SK-MEL-5 (cell line): ENCODE measurements around the gene OR2T5. TPM values are rescaled to one million over a fixed set of nuclear protein-coding genes. Genes with fewer than 3 reads are reported as not detected.
"Not testable (repeated sequence)": the region's sequence is repeated elsewhere in the genome, so short reads cannot be mapped to it uniquely, and the experiment has no call there.

Experiments used
- DNase-seq: peaks from one replicate; pipeline ENCODE4 v3.0.0-alpha.2; 2016; ENCODE audit warnings: low read depth, low spot score
- in situ Hi-C: cut with HindIII; loops from 2 replicates; pipeline ENCODE4 v1.10.0; 2016; ENCODE audit warnings: low sequenced_read_pairs, high pct_unique_total_duplicates, low pct_unique_long_range_greater_than_20kb
- polyA plus RNA-seq, 2 experiments: library from polyadenylated mRNA; depleted of rRNA; stranded (reverse); fragments of >200 nt; gene quantifications; 2 replicates each; pipeline ENCODE4 v1.2.3, GENCODE V29; 2015
- total RNA-seq: library from RNA; depleted of rRNA; stranded (reverse); fragments of >200 nt; shearing (Covaris generic); gene quantifications from 2 replicates; pipeline ENCODE4 v1.2.3, GENCODE V29; 2014; rRNA removed

Gene OR2T5, protein sequence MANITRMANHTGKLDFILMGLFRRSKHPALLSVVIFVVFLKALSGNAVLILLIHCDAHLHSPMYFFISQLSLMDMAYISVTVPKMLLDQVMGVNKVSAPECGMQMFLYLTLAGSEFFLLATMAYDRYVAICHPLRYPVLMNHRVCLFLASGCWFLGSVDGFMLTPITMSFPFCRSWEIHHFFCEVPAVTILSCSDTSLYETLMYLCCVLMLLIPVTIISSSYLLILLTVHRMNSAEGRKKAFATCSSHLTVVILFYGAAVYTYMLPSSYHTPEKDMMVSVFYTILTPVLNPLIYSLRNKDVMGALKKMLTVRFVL
- not detected in 2 replicates for total RNA-seq
- not detected in 2 replicates for polyA plus RNA-seq (2015; cell fraction: cytosol; rRNA removed)
- polyA plus RNA-seq (2015; cell fraction: nucleus; rRNA removed): not detected in 2 replicates

DNA sequence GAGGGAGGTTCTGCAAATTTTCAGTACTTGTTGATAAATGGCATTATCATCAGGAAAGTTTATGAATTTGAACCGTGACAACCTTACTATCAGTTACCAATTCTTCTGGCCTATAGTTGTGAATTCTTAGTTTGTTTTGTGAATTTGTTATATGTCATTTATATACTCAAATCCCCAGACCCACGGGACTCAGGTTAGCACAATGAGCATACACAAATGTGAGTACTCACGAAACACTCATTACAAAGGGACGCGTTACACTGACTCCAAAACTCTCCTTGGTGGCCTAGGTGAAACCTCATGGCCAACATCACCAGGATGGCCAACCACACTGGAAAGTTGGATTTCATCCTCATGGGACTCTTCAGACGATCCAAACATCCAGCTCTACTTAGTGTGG is at the start of gene OR2T5:
Gene OR2T5, plus strand, starts transcription at position 301 of the 400 bp plus-strand sequence. Its CDS starts 0 bp downstream, at position 301.
- DNase-seq, in situ Hi-C loops: not testable (repeated sequence)

- DNase-seq, in situ Hi-C loops: not testable (repeated sequence)
Observed at GRCh38 chr1:248438668-248439067, 49.7 kb upstream of the OR2T5 start.

DNA sequence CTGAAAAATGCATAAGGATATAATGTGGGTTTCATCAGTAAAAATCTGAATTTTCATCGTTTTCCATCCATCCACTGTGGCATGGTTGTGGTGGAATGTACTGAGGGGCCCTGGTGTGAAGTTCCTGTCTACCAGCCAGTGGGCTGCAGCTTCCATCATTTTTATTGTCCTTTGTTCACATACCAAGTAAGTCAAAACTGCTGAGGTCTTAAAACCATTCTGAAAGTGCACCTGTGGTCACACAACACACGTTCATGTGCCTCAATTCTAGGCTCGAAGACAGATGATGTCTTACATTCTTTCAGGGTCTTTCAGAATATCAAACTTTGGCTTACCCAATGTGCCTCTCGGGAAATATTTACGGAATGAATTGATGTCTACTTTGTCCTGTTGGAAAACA is 49.1 kb upstream of the OR2T5 start:
- in situ Hi-C loops, DNase-seq: not testable (repeated sequence)

DNA sequence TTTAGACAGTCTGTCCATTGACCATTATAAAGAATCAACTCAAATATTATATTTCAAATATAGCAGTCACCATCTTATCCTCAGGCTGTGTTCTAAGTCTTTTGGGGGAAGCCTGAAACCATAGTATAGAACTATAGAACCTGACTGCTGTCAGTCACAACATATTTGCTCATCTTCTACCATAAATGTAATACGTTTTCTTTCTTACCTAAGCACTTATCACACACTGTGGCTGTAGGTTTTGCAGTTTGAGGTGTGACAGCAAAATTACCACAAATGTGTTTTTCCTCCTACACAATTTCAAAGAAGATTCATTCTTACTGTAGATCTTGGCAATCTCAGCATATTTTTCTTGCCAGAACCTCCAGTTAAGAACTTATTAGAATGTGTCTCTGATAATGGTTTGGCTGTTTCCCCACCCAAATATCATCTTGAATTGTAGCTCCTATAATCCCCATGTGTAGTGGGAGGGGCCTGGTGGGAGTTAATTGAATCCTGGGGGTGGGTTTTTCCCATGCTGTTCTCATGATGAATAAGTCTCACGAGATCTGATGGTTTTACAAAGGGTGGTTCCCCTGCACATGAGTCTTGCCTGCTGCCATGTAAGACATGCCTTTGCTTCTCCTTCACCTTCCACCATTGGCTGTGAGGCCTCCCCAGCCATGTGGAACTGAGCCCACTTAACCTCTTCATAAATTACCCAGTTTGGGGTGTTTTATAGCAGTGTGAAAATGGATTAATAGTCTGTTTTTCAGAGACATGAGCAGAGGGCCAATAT is 45.7 kb upstream of the OR2T5 start:
- in situ Hi-C loops, DNase-seq: not testable (repeated sequence)

DNA sequence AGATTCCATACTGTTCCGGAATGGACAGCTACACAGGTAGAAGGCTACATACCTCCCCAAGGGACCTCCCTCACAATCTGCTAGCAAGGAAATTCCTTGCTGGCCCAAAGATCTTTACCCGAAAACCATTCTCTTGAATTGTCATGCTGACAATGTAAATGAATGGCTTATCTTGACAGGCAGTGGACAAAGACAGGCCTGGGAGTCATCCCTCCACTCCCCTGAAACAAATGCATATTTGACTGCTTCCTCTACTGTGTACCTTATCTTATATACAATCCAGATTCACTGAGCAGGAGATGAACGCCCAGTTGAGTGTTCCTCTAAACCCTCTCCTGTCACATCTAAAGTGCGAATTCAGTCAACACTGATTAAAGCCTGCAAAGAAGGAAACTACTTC is 43.8 kb upstream of the OR2T5 start:
- in situ Hi-C loops, DNase-seq: not testable (repeated sequence)

DNA sequence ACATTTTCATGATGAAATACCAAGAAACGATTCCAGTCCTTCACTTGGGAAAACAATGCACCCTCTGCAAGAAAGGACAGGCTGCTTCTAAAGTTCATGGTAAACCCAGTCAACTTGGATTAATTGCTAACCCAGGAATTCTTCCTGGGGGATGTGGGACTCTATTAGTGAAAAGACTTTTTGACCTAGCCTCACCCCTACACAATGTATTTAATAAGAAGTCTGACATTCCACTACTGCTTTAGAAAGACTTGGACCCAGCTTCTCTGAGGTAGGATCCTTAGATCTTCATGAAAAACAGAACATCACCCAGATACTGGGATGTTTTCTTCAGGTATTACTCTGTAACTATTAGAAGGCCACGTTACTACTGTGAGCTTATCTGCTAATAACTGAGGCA is 43.0 kb upstream of the OR2T5 start, which contains the start of gene OR2T2:
Gene OR2T2, plus strand, starts transcription at position 239 of the 400 bp plus-strand sequence. CDS start 7,161 bp downstream, outside the sequence.
- DNase-seq, in situ Hi-C loops: not testable (repeated sequence)

DNA sequence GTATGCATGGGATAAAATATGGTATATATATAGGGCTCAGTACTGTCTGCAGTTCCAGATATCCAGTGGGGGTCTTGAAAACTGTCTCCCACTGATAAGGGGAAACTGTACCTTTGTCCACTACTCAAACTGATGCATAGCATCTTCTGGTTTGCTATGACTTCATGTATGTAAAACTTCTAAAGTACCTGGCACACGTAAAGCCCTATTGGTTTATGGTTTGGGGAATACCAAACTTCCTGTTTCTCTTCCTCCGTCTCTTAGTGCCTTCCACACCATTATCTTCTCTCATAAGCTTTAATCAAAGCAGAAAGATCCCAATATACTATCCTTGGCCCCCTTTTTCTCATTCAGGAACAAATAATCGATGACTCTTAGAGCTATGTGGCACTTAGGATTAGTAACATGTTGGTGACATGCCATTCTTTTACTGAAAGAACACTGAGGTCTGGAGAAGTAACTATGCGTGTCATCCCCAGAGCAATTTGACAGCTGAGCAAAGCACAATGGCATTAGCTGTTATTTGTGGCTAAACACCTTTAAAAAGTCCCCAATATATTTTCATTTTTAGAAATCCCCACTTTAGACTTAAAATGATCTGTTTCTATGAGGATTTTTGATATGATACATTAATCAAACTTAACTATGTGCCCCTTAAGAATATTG is 39.8 kb upstream of the OR2T5 start:
- in situ Hi-C loops, DNase-seq: not testable (repeated sequence)

GRCh38 chr1:248449821-248450465 is 38.4 kb upstream of the OR2T5 start:
- in situ Hi-C loops: not testable (repeated sequence)

DNA sequence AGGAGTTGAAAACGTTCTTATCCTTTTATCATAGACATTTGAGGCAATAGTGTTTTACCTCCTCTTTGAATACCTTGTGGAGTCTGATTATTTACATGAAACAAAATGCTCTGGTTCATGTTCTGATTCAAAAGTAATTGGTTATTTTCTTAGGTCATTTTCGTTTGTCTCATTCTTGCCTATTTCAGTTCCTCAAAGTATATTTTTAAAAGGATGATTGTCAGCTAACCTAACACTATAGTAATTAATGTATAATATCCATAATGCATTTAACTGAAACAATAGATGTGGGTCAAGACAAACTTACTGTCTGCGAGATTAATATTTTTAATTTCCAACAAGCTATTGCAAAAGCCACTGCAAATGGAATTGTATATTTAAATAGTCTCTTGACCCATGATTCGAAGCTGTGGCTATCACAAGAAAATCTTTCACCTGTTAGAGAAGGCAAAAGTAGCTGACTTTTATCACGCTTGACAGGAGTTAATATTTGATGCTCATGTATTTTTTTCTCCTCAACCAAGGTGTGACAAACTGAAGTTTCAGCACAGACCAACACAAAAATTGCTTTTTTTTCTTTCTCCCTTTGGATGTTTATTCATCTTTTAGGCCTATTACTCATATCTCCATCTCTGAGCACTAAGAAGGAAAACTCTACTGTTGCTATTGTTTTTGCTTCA is 37.8 kb upstream of the OR2T5 start:
- DNase-seq, in situ Hi-C loops: not testable (repeated sequence)

More at GRCh38 chr1:248449821-248450465, 38.4 kb upstream of the OR2T5 start:
- not testable (repeated sequence) for DNase-seq

DNA sequence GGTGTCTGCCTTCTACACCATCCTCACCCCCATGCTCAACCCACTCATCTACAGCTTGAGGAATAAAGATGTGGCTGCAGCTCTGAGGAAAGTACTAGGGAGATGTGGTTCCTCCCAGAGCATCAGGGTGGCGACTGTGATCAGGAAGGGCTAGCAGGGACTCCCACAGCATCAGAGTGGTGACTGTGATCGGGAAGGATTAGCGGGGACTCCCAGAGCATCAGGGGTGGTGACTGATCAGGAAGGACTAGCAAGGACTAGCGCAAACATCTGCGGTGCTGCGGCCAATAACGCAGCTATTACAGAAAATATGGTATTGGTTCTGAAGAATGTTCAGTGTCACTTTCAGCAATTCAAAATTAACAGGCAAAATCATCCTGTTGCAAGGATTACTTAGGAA is 34.8 kb upstream of the OR2T5 start:
- DNase-seq, in situ Hi-C loops: not testable (repeated sequence)

- in situ Hi-C loops, DNase-seq: not testable (repeated sequence)
Observed at GRCh38 chr1:248455045-248455444, 33.3 kb upstream of the OR2T5 start.

GRCh38 chr1:248456635-248457034 is 31.8 kb upstream of the OR2T5 start:
- in situ Hi-C loops, DNase-seq: not testable (repeated sequence)

- DNase-seq, in situ Hi-C loops: not testable (repeated sequence)
Observed at GRCh38 chr1:248459117-248459516, 29.3 kb upstream of the OR2T5 start.

GRCh38 chr1:248471154-248471553 is 17.2 kb upstream of the OR2T5 start:
- DNase-seq: no peak
- in situ Hi-C loops: no loop called here

- in situ Hi-C loops, DNase-seq: not testable (repeated sequence)
Observed at GRCh38 chr1:248472111-248472510, 16.3 kb upstream of the OR2T5 start.

DNA sequence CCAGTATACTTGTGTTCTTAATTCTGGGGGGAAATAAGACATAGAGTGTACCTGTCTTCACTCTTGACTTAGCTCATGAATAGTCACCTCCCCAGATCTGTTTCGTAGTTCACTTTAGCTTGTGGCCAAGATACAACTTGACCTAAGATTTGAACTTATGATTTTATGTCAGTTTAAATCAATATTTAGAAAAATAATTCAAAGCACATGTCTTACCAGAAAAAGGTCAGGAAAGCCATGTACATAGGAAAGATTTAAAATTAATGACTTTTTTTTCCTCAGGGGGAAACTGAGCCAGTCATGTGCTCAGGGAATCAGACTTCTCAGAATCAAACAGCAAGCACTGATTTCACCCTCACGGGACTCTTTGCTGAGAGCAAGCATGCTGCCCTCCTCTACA is 15.3 kb upstream of the OR2T5 start, which contains the start of gene OR2T3:
Gene OR2T3, plus strand, starts transcription at position 301 of the 400 bp plus-strand sequence. Its CDS starts 0 bp downstream, at position 301.
- DNase-seq, in situ Hi-C loops: not testable (repeated sequence)
